Adrenal gland (tissue), 12 donors: Measurements from ENCODE around the gene GRB10. TPM values are rescaled to one million over a fixed set of nuclear protein-coding genes. Genes with fewer than 3 reads are reported as not detected.

Experiments
- DNase-seq, 7 donors: peaks; one replicate each; pipeline ENCODE4 v3.0.0-alpha.2; 2019 to 2020
- H3K27ac ChIP-seq, 5 donors: fragments of 200-600 bp; sonication (generic) in 4 of 5; 1 replicate in 3 of 5; 2 replicates in 2 of 5; pipeline versions ENCODE4 v1.5.1 to v1.8.0; 2016 to 2020; ENCODE audit warnings: mild to moderate bottlenecking in 1 of 5
- H3K27me3 ChIP-seq: fragments of 200-600 bp; 2 replicates; pipeline ENCODE4 v1.8.0; 2021
- H3K36me3 ChIP-seq, 2 donors: fragments of 200-600 bp; replicated peaks in 1 of 2; 1 replicate in 1 of 2; 2 replicates in 1 of 2; pipeline versions ENCODE4 v1.5.1 to v1.8.0; 2018 to 2022
- H3K4me1 ChIP-seq, 2 donors: fragments of 200-600 bp; replicated peaks in 1 of 2; 1 replicate in 1 of 2; 2 replicates in 1 of 2; pipeline versions ENCODE4 v1.5.1 to v1.8.0; 2018 to 2021
- H3K4me3 ChIP-seq, 4 donors: fragments of 200-600 bp; sonication (generic) in 3 of 4; one replicate each; pipeline ENCODE4 v1.5.1; 2016 to 2018
- H3K9me3 ChIP-seq, 3 donors: fragments of 200-600 bp; sonication (generic) in 1 of 3; replicated peaks in 1 of 3; 1 replicate in 2 of 3; 2 replicates in 1 of 3; pipeline versions ENCODE4 v1.5.1 to v1.8.0; 2016 to 2021
- CTCF ChIP-seq, 6 experiments: fragments of 450-650 bp in 4 of 6; fragments of 200-600 bp in 2 of 6; sonication (generic) in 1 of 6; IDR thresholded peaks; 1 replicate in 5 of 6; 2 replicates in 1 of 6; pipeline versions ENCODE4 v1.5.1 to v1.8.0; 2016 to 2021; ENCODE audit warnings: antibody characterized with exemption in 6 of 6, mild to moderate bottlenecking in 2 of 6, moderate library complexity in 1 of 6
- POLR2A ChIP-seq, 2 donors: fragments of 450-650 bp; IDR thresholded peaks; one replicate each; pipeline ENCODE4 v1.6.1; 2017; ENCODE audit warnings: antibody characterized with exemption in 2 of 2, mild to moderate bottlenecking in 2 of 2, moderate library complexity in 1 of 2
- WGBS, 4 donors: extraction: QIAGEN DNeasy Blood & Tissue Kit in 2 of 4; methylation state at CpG; one replicate each; pipeline versions ENCODE4 v1.1.5 to v1.1.7; 2013 to 2017; 5-methylcytosine and 5-hydroxymethylcytosine counted together
- intact Hi-C, 2 donors: fragments of 100-400 bp; cut with DNase I; formaldehyde crosslinking; loops; one replicate each; pipeline versions ENCODE4 v1.14.1 to v1.15.0; 2022 to 2023
- polyA plus RNA-seq, 3 donors: library from polyadenylated mRNA; stranded (reverse); fragments of 200-250 nt in 2 of 3; fragments of 350-450 nt in 1 of 3; fragmentation: Illumina TruSeq in 1 of 3; extraction: RNeasy Lipid Tissue Mini Kit (QIAGEN cat#74804) in 1 of 3; gene quantifications; one replicate each; pipeline ENCODE4 v1.2.3, GENCODE V29; 2013 to 2014
- total RNA-seq, 9 donors: library from RNA; depleted of rRNA in 4 of 9; stranded (reverse); fragments of >200 nt in 4 of 9; fragments of 120-200 nt in 1 of 9; fragmentation: NEBNext Ultra II Directional in 1 of 9; extraction: Animal tissue kit (Norgen Biotek cat#: 25700) in 1 of 9; gene quantifications; one replicate each; pipeline versions ENCODE4 v1.1.0 to v1.2.4, GENCODE V29; 2013 to 2023
- donor health status: healthy with polysubstance abuse.
- donor health status: Bipolar disorder and iron deficiency.
- donor health status: DM: yes; HTN: yes; CAD: no.
- donor health status: DM: no; HTN: no; CAD: no.
- donor health status: DM: no; HTN: no; CAD: no.
- donor health status: DM: yes; HTN: yes; CAD: no.

The GRB10 gene
- total and polyA plus RNA-seq, 12 donors, result 33.5 to 158 (median 67.3) TPM

- TF ChIP-seq CTCF (IDR thresholded peaks at IDR 0.05) (peak; percentile 5 to 57 (median 38)), POLR2A (IDR thresholded peaks at IDR 0.05) (no peak)
- intact Hi-C loops, result loop anchor here in 1 of 2 donors (5.0 to 10.0 kb wide), 2 partner anchors 212 to 475 kb away; no protein-coding TSS in a partner anchor
- Histone ChIP-seq H3K4me1 (peaks cover 0 to 26% of the 10 kb centered on the region in 2 donors), H3K36me3 (peaks cover 0 to 3% of the 10 kb centered on the region in 2 donors), H3K9me3 (no peaks in the 10 kb centered on the region), H3K27me3 (no peaks in the 10 kb centered on the region), H3K4me3 (no peak overlapping the region), H3K27ac (no peak overlapping the region)
- no peak for DNase-seq
- 41 to 50% (median 44%) methylated on average over 7 of the region's 7 CpGs for WGBS, 4 donors
Observed at GRCh38 chr7:50679218-50680007, 103.3 kb downstream of the GRB10 start.

GRCh38 chr7:50678586-50678985, 104.1 kb downstream of the GRB10 start:
- WGBS, 4 donors, result 79 to 86% (median 82%) methylated on average over 7 of the region's 7 CpGs
- H3K9me3 ChIP-seq, result no peaks in the 10 kb centered on the region
- H3K27me3 ChIP-seq, result no peaks in the 10 kb centered on the region
- peak in 1 of 7 donors; percentile 35 for DNase-seq
- intact Hi-C loops, result loop anchor here in 1 of 2 donors (5.0 to 10.0 kb wide), 2 partner anchors 211 to 474 kb away; no protein-coding TSS in a partner anchor
- peaks cover 0 to 10% of the 10 kb centered on the region in 2 donors for H3K36me3 ChIP-seq
- TF ChIP-seq CTCF (IDR thresholded peaks at IDR 0.05) (no peak), POLR2A (IDR thresholded peaks at IDR 0.05) (no peak)
- H3K4me3 ChIP-seq, result no peak overlapping the region
- peaks cover 0 to 26% of the 10 kb centered on the region in 2 donors for H3K4me1 ChIP-seq
- H3K27ac ChIP-seq, result no peak overlapping the region

GRCh38 chr7:50677638-50677996, 105.1 kb downstream of the GRB10 start:
- TF ChIP-seq CTCF (IDR thresholded peaks at IDR 0.05) (no peak), POLR2A (IDR thresholded peaks at IDR 0.05) (no peak)
- Histone ChIP-seq H3K27ac (no peak overlapping the region), H3K4me3 (no peak overlapping the region), H3K4me1 (peaks cover 0 to 26% of the 10 kb centered on the region in 2 donors), H3K36me3 (peaks cover 0 to 15% of the 10 kb centered on the region in 2 donors), H3K27me3 (no peaks in the 10 kb centered on the region), H3K9me3 (no peaks in the 10 kb centered on the region)
- peak in 1 of 7 donors; percentile 35 for DNase-seq
- 84 to 90% (median 88%) methylated on average over 7 of the region's 7 CpGs for WGBS, 4 donors
- intact Hi-C loops, result loop anchor here in 1 of 2 donors (5.0 to 10.0 kb wide), 2 partner anchors 210 to 473 kb away; no protein-coding TSS in a partner anchor

- TF ChIP-seq CTCF (IDR thresholded peaks at IDR 0.05) (no peak), POLR2A (IDR thresholded peaks at IDR 0.05) (no peak)
- Histone ChIP-seq H3K4me3 (no peak overlapping the region), H3K27me3 (no peaks in the 10 kb centered on the region), H3K36me3 (peaks cover 0 to 15% of the 10 kb centered on the region in 2 donors), H3K9me3 (no peaks in the 10 kb centered on the region), H3K4me1 (peaks cover 0 to 21% of the 10 kb centered on the region in 2 donors), H3K27ac (no peak overlapping the region)
- peak in 1 of 7 donors; percentile 48 for DNase-seq
- 75 to 83% (median 78%) methylated on average over 13 of the region's 13 CpGs for WGBS, 4 donors
- intact Hi-C loops, result loop anchor here in 1 of 2 donors (5.0 to 10.0 kb wide), 2 partner anchors 210 to 472 kb away; no protein-coding TSS in a partner anchor
Observed at GRCh38 chr7:50676740-50677637, 105.7 kb downstream of the GRB10 start.
